WTC11 (cell line): ENCODE measurements around the gene RASA1. TPM values are rescaled to one million over a fixed set of nuclear protein-coding genes. Genes with fewer than 3 reads are reported as not detected.

Experiments used
- ATAC-seq: fragments of 200-7000 bp; cut with Tn5 transposase; 2 replicates; pipeline ENCODE4 v1.10.0; 2021; ENCODE audit warnings: mild to moderate bottlenecking, moderate library complexity
- CTCF ChIA-PET: fragments of 300-600 bp; sonication (Branson Sonifier 250); formaldehyde crosslinking; loops from one replicate; lab custom pipeline; 2021; ENCODE audit warnings: antibody characterized with exemption; lab: Charles Lee
- POLR2A ChIA-PET: fragments of 350-600 bp; sonication (Branson Sonifier 250); formaldehyde crosslinking; loops from one replicate; lab custom pipeline; 2021; ENCODE audit warnings: antibody characterized with exemption; lab: Charles Lee
- DNase-seq: peaks from one replicate; pipeline ENCODE4 v3.0.0; 2021; ENCODE audit warnings: low spot score
- H3K27ac Mint-ChIP-seq: 2 replicates; pipeline ENCODE4 v1.8.0; 2021; ENCODE audit warnings: mixed read lengths
- H3K27me3 Mint-ChIP-seq: 2 replicates; pipeline ENCODE4 v1.8.0; 2021; ENCODE audit warnings: low read depth, mild to moderate bottlenecking, moderate library complexity, mixed read lengths
- H3K36me3 Mint-ChIP-seq: 2 replicates; pipeline ENCODE4 v1.8.0; 2021; ENCODE audit warnings: mixed read lengths
- H3K4me1 Mint-ChIP-seq: 2 replicates; pipeline ENCODE4 v1.8.0; 2022; ENCODE audit warnings: mixed read lengths
- H3K4me3 Mint-ChIP-seq: 2 replicates; pipeline ENCODE4 v1.8.0; 2021; ENCODE audit warnings: mild to moderate bottlenecking, moderate library complexity, mixed read lengths
- H3K9me3 Mint-ChIP-seq: 2 replicates; pipeline ENCODE4 v1.8.0; 2021; ENCODE audit warnings: mixed read lengths
- CREB1 ChIP-seq: sonication (generic); formaldehyde crosslinking; IDR thresholded peaks from 2 replicates; pipeline ENCODE4 v1.8.0; 2023; ENCODE audit warnings: mild to moderate bottlenecking, missing genetic modification reagents
- EMX1 ChIP-seq: fragments of 250-450 bp; sonication (Bioruptor Pico); IDR thresholded peaks from 2 replicates; pipeline ENCODE4 v1.8.0; 2021; ENCODE audit warnings: mild to moderate bottlenecking
- GABPB1 ChIP-seq: sonication (generic); formaldehyde crosslinking; IDR thresholded peaks from 2 replicates; pipeline ENCODE4 v1.8.1; 2023; ENCODE audit warnings: mild to moderate bottlenecking, missing genetic modification reagents
- IRF2 ChIP-seq: sonication (generic); formaldehyde crosslinking; IDR thresholded peaks from 2 replicates; pipeline ENCODE4 v1.8.0; 2022; ENCODE audit warnings: low read depth, missing genetic modification reagents, borderline replicate concordance
- MXD4 ChIP-seq: fragments of 250-450 bp; sonication (Bioruptor Pico); IDR thresholded peaks from 2 replicates; pipeline ENCODE4 v1.8.0; 2021; ENCODE audit warnings: mild to moderate bottlenecking, moderate library complexity, borderline replicate concordance
- NFATC4 ChIP-seq: fragments of 250-450 bp; sonication (Bioruptor Pico); IDR thresholded peaks from 2 replicates; pipeline ENCODE4 v1.9.0; 2021; ENCODE audit warnings: mild to moderate bottlenecking
- RELA ChIP-seq: sonication (generic); formaldehyde crosslinking; IDR thresholded peaks from 2 replicates; pipeline ENCODE4 v1.8.1; 2022; ENCODE audit warnings: missing genetic modification reagents, mild to moderate bottlenecking, borderline replicate concordance
- RORB ChIP-seq: fragments of 250-450 bp; sonication (Bioruptor Pico); IDR thresholded peaks from 2 replicates; pipeline ENCODE4 v1.9.0; 2021; ENCODE audit warnings: mild to moderate bottlenecking
- SOX15 ChIP-seq: fragments of 250-450 bp; sonication (Bioruptor Pico); IDR thresholded peaks from 2 replicates; pipeline ENCODE4 v1.9.0; 2021; ENCODE audit warnings: mild to moderate bottlenecking
- TCF7 ChIP-seq: sonication (generic); formaldehyde crosslinking; IDR thresholded peaks from 2 replicates; pipeline ENCODE4 v1.8.0; 2022; ENCODE audit warnings: mild to moderate bottlenecking, low read depth, missing genetic modification reagents, moderate library complexity
- ZNF138 ChIP-seq: sonication (generic); formaldehyde crosslinking; conservative IDR thresholded peaks from 2 replicates; pipeline ENCODE4 v1.8.1; 2022; ENCODE audit warnings: mild to moderate bottlenecking, moderate library complexity, missing genetic modification reagents
- total RNA-seq: library from RNA; stranded (reverse); gene quantifications from 3 replicates; pipeline ENCODE4 v1.2.3, GENCODE V29; 2021
- TF ChIP-seq, protein P1 (sequence below): sonication (generic); formaldehyde crosslinking; IDR thresholded peaks from 2 replicates; pipeline ENCODE4 v1.8.1; 2023; ENCODE audit warnings: mild to moderate bottlenecking, missing genetic modification reagents, moderate library complexity
- TF ChIP-seq, protein P2 (sequence below): sonication (generic); formaldehyde crosslinking; conservative IDR thresholded peaks from 2 replicates; pipeline ENCODE4 v1.8.1; 2022; ENCODE audit warnings: mild to moderate bottlenecking, missing genetic modification reagents
- TF ChIP-seq, protein P3 (sequence below): sonication (generic); formaldehyde crosslinking; IDR thresholded peaks from 2 replicates; pipeline ENCODE4 v1.8.0; 2022; ENCODE audit warnings: mild to moderate bottlenecking, missing genetic modification reagents
- TF ChIP-seq, protein P4 (sequence below): fragments of 250-450 bp; sonication (Bioruptor Pico); IDR thresholded peaks from 2 replicates; pipeline ENCODE4 v1.9.0; 2021; ENCODE audit warnings: mild to moderate bottlenecking, borderline replicate concordance
- TF ChIP-seq, protein P5 (sequence below): sonication (generic); formaldehyde crosslinking; IDR thresholded peaks from 2 replicates; pipeline ENCODE4 v1.8.0; 2022; ENCODE audit warnings: mild to moderate bottlenecking, missing genetic modification reagents
- TF ChIP-seq, protein P6 (sequence below): fragments of 250-450 bp; sonication (Bioruptor Pico); conservative IDR thresholded peaks from 2 replicates; pipeline ENCODE4 v1.9.0; 2021; ENCODE audit warnings: mild to moderate bottlenecking

RASA1 gene
- total RNA-seq, 1 experiment from 2014 or later: 31.0 TPM

DNA sequence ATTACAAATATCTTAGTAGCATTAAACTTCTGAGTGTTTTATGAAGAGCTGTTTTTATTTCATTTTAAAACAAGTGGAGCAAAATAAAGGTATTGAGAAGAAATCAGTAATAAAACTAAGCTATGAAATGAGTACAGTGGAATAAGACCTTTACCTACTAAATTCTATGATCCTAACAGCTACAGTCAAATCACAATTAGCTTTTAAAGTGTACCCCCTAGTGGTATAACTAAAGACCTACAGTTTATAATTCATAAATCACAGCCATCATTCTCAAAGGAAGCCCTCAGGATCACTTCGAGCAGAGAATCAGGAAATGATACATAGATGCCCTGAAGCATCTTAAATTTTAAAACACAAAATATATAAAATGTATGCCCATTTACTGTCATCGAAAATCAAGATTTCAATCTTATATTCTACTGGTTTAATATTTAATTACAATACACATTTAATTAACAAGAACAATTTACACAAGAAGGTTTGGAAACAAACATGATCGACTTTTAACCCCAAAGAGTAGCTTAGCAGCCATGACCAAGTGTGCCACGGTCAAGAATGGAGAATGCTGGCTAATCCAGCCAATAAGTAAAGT lies 132.7 kb downstream of the RASA1 start:
- H3K36me3 Mint-ChIP-seq: peaks cover 82% of the 10 kb centered on the region
- no peak overlapping the region for H3K27ac Mint-ChIP-seq
- DNase-seq (no peak), ATAC-seq (peak; percentile 60)
- no peaks in the 10 kb centered on the region for H3K27me3 Mint-ChIP-seq
- no peak overlapping the region for H3K4me3 Mint-ChIP-seq
- peaks cover 9% of the 10 kb centered on the region for H3K9me3 Mint-ChIP-seq
- CTCF ChIA-PET: interaction anchor here (0.7 to 1.8 kb wide), 7 partner anchors 8 to 520 kb away, joined by 3 to 7 read pairs (median 4); partner anchors contain the start of genes CCNH and RASA1
- TF ChIP-seq, protein P1, sequence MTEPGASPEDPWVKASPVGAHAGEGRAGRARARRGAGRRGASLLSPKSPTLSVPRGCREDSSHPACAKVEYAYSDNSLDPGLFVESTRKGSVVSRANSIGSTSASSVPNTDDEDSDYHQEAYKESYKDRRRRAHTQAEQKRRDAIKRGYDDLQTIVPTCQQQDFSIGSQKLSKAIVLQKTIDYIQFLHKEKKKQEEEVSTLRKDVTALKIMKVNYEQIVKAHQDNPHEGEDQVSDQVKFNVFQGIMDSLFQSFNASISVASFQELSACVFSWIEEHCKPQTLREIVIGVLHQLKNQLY (CRISPR knock-in tag): no peak
- TF ChIP-seq RORB (no peak), NFATC4 (no peak), CREB1 (CRISPR knock-in tag) (no peak), TCF7 (CRISPR knock-in tag) (no peak), GABPB1 (no peak), MXD4 (CRISPR knock-in tag) (no peak), SOX15 (CRISPR knock-in tag) (no peak), RELA (no peak), IRF2 (no peak), ZNF138 (CRISPR knock-in tag) (no peak), EMX1 (CRISPR knock-in tag) (no peak)
- TF ChIP-seq, protein P2, sequence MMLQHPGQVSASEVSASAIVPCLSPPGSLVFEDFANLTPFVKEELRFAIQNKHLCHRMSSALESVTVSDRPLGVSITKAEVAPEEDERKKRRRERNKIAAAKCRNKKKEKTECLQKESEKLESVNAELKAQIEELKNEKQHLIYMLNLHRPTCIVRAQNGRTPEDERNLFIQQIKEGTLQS (CRISPR knock-in tag): no peak
- TF ChIP-seq, protein P3, sequence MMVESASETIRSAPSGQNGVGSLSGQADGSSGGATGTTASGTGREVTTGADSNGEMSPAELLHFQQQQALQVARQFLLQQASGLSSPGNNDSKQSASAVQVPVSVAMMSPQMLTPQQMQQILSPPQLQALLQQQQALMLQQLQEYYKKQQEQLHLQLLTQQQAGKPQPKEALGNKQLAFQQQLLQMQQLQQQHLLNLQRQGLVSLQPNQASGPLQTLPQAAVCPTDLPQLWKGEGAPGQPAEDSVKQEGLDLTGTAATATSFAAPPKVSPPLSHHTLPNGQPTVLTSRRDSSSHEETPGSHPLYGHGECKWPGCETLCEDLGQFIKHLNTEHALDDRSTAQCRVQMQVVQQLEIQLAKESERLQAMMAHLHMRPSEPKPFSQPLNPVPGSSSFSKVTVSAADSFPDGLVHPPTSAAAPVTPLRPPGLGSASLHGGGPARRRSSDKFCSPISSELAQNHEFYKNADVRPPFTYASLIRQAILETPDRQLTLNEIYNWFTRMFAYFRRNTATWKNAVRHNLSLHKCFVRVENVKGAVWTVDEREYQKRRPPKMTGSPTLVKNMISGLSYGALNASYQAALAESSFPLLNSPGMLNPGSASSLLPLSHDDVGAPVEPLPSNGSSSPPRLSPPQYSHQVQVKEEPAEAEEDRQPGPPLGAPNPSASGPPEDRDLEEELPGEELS (CRISPR knock-in tag): no peak
- TF ChIP-seq, protein P4, sequence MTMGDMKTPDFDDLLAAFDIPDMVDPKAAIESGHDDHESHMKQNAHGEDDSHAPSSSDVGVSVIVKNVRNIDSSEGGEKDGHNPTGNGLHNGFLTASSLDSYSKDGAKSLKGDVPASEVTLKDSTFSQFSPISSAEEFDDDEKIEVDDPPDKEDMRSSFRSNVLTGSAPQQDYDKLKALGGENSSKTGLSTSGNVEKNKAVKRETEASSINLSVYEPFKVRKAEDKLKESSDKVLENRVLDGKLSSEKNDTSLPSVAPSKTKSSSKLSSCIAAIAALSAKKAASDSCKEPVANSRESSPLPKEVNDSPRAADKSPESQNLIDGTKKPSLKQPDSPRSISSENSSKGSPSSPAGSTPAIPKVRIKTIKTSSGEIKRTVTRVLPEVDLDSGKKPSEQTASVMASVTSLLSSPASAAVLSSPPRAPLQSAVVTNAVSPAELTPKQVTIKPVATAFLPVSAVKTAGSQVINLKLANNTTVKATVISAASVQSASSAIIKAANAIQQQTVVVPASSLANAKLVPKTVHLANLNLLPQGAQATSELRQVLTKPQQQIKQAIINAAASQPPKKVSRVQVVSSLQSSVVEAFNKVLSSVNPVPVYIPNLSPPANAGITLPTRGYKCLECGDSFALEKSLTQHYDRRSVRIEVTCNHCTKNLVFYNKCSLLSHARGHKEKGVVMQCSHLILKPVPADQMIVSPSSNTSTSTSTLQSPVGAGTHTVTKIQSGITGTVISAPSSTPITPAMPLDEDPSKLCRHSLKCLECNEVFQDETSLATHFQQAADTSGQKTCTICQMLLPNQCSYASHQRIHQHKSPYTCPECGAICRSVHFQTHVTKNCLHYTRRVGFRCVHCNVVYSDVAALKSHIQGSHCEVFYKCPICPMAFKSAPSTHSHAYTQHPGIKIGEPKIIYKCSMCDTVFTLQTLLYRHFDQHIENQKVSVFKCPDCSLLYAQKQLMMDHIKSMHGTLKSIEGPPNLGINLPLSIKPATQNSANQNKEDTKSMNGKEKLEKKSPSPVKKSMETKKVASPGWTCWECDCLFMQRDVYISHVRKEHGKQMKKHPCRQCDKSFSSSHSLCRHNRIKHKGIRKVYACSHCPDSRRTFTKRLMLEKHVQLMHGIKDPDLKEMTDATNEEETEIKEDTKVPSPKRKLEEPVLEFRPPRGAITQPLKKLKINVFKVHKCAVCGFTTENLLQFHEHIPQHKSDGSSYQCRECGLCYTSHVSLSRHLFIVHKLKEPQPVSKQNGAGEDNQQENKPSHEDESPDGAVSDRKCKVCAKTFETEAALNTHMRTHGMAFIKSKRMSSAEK (CRISPR knock-in tag): no peak
- TF ChIP-seq, protein P5, sequence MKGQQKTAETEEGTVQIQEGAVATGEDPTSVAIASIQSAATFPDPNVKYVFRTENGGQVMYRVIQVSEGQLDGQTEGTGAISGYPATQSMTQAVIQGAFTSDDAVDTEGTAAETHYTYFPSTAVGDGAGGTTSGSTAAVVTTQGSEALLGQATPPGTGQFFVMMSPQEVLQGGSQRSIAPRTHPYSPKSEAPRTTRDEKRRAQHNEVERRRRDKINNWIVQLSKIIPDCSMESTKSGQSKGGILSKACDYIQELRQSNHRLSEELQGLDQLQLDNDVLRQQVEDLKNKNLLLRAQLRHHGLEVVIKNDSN (CRISPR knock-in tag): no peak
- TF ChIP-seq, protein P6, sequence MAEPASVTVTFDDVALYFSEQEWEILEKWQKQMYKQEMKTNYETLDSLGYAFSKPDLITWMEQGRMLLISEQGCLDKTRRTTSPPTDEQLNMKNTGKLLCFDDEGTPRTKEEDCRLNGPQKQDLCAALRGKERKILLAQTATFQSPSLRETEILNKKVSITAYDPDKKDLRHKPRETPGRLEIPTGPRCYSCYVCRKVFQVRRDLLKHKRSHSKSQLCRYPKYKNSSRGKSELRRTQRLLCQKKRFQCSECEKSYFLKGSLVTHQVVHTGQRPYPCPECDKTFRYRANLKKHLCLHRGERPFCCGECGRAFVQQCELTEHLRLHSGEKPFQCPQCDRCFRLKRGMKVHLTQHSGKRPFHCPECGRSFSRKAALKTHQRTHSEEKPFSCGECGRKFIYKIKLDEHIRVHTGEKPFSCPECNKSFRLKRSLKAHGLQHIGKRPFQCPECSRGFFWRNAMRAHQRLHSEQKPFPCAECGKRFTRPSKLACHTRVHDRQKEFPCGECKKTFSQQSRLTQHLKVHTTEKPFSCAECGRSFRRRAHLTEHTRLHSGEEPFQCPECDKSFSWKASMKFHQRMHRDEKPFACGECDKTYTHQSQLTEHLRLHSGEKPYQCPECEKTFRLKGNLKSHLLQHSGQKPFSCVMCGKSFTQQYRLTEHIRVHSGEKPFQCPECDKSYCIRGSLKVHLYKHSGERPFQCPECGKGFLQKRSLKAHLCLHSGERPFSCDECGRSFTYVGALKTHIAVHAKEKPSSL (CRISPR knock-in tag): no peak
- POLR2A ChIA-PET: no interaction called here
- no peaks in the 10 kb centered on the region for H3K4me1 Mint-ChIP-seq
